K562 (cell line): ENCODE results near the gene ETV3. TPM values are rescaled to one million over a fixed set of nuclear protein-coding genes. Genes with fewer than 3 reads are reported as not detected.

Experiments
- ATAC-seq: fragments of 200-7000 bp; cut with Tn5 transposase; 3 replicates; pipeline ENCODE4 v1.9.1; 2020; ENCODE audit warnings: moderate library complexity
- BruUV-seq: library from RNA; stranded (reverse); fragments of 400-500 nt; replicated peaks from 2 replicates; lab custom pipeline; 2021; lab: Mats Ljungman, UMichigan
- CTCF ChIA-PET: fragments of 300-600 bp; formaldehyde crosslinking; extraction: SDS; loops from one replicate; lab custom pipeline; 2021; ENCODE audit warnings: low intra/inter-chr PET ratio; lab: Yijun Ruan, JAX
- POLR2A ChIA-PET: fragments of 300-600, 350-650 bp; sonication (Branson Sonifier 250); formaldehyde crosslinking; extraction: SDS; loops from one replicate; lab custom pipeline; 2021; ENCODE audit warnings: antibody characterized with exemption, inconsistent platforms; lab: Yijun Ruan, JAX
- DNase-seq, 4 experiments: peaks; one replicate each; pipeline versions ENCODE4 v3.0.0 to v3.0.0-alpha.2; 2011 to 2018; ENCODE audit warnings: low spot score in 3 of 4, mixed read lengths in 3 of 4; ENCODE audit errors: extremely low read depth in 1 of 4
- FAIRE-seq: peaks from 2 replicates; lab custom pipeline; 2011; peaks lifted over from hg19 to GRCh38; lab: Jason Lieb, UNC
- H2AFZ ChIP-seq: 2 replicates; pipeline ENCODE4 v1.6.0; 2011; ENCODE audit warnings: low read depth, low read length, control low read depth, inconsistent platforms
- H3K27ac ChIP-seq: fragments of 200-600 bp; 3 replicates; pipeline ENCODE4 v1.8.0; 2011; ENCODE audit warnings: low read depth, mild to moderate bottlenecking, control low read depth, inconsistent platforms, low read length, moderate library complexity, mixed read lengths; ENCODE audit errors: extremely low read depth
- H3K27me3 ChIP-seq, 2 experiments: fragments of 300-600 bp in 1 of 2; 2 replicates in 1 of 2; 3 replicates in 1 of 2; pipeline versions ENCODE4 v1.6.0 to v1.8.0; 2011; ENCODE audit warnings: inconsistent platforms in 2 of 2, low read length in 2 of 2, mild to moderate bottlenecking in 1 of 2, mixed read lengths in 1 of 2, moderate library complexity in 1 of 2; ENCODE audit not compliant: control insufficient read depth in 2 of 2, insufficient read depth in 2 of 2
- H3K36me3 ChIP-seq: fragments of 300-600 bp; 3 replicates; pipeline ENCODE4 v1.8.0; 2011; ENCODE audit warnings: mild to moderate bottlenecking, low read length, inconsistent platforms; ENCODE audit not compliant: control insufficient read depth, insufficient read depth
- H3K4me1 ChIP-seq, 2 experiments: fragments of 200-600 bp in 1 of 2; replicated peaks in 1 of 2; 2 replicates in 1 of 2; 3 replicates in 1 of 2; pipeline versions ENCODE4 v1.5.1 to v1.8.0; 2011; ENCODE audit warnings: inconsistent platforms in 2 of 2, low read length in 2 of 2, mild to moderate bottlenecking in 1 of 2, mixed read lengths in 1 of 2, moderate library complexity in 1 of 2; ENCODE audit not compliant: control insufficient read depth in 2 of 2, insufficient read depth in 2 of 2
- H3K4me2 ChIP-seq: 2 replicates; pipeline ENCODE4 v1.6.1; 2011; ENCODE audit warnings: low read length, control low read depth, inconsistent platforms, mixed read lengths; ENCODE audit not compliant: insufficient read depth
- H3K4me3 ChIP-seq: fragments of 200-600 bp; sonication (generic), shearing (Covaris generic); 2 replicates; pipeline ENCODE4 v1.5.1; 2016; ENCODE audit warnings: control low read depth, inconsistent platforms
- H3K79me2 ChIP-seq: fragments of 200-600 bp; 3 replicates; pipeline ENCODE4 v1.8.0; 2011; ENCODE audit warnings: low read length, inconsistent platforms; ENCODE audit not compliant: control insufficient read depth, insufficient read depth
- H3K9ac ChIP-seq, 2 experiments: 2 replicates each; pipeline versions ENCODE4 v1.6.0 to v1.6.1; 2011; ENCODE audit warnings: low read depth in 2 of 2, low read length in 2 of 2, control low read depth in 1 of 2, inconsistent platforms in 1 of 2, mild to moderate bottlenecking in 1 of 2, mixed read lengths in 1 of 2; ENCODE audit not compliant: insufficient read depth in 1 of 2
- H3K9me1 ChIP-seq: one replicate; pipeline ENCODE4 v1.6.0; 2011; ENCODE audit warnings: inconsistent platforms, mild to moderate bottlenecking, low read length, moderate library complexity; ENCODE audit not compliant: control insufficient read depth, insufficient read depth
- H3K9me3 ChIP-seq: replicated peaks from 2 replicates; pipeline ENCODE4 v1.5.1; 2011; ENCODE audit warnings: low read depth, low read length, inconsistent platforms; ENCODE audit not compliant: control insufficient read depth, insufficient read depth
- H4K20me1 ChIP-seq: replicated peaks from 2 replicates; pipeline ENCODE4 v1.6.1; 2011; ENCODE audit warnings: low read length, inconsistent platforms, mixed read lengths; ENCODE audit not compliant: control insufficient read depth, insufficient read depth
- FOS ChIP-seq: IDR thresholded peaks from 3 replicates; pipeline ENCODE4 v1.6.1; 2011; ENCODE audit not compliant: insufficient read length; ENCODE audit errors: extremely low read depth
- HDAC6 ChIP-seq: IDR thresholded peaks from 2 replicates; pipeline ENCODE4 v1.6.1; 2012; ENCODE audit warnings: low read depth, mild to moderate bottlenecking, control low read depth, inconsistent platforms, low read length, moderate library complexity
- ZNF217 ChIP-seq: sonication (generic); formaldehyde crosslinking; IDR thresholded peaks from 2 replicates; pipeline ENCODE4 v1.8.0; 2022; ENCODE audit warnings: mild to moderate bottlenecking, missing genetic modification reagents
- ZNF263 ChIP-seq: sonication (generic); formaldehyde crosslinking; IDR thresholded peaks from 2 replicates; pipeline ENCODE4 v1.8.0; 2022; ENCODE audit warnings: mild to moderate bottlenecking, missing genetic modification reagents, borderline replicate concordance
- ZNF408 ChIP-seq: fragments of 250-450 bp; sonication (Bioruptor Pico); IDR thresholded peaks from 2 replicates; pipeline ENCODE4 v1.4.0; 2020; ENCODE audit warnings: low read depth, mild to moderate bottlenecking, moderate library complexity
- WGBS: fragments of 100-300 bp; shearing (Covaris generic); methylation state at CpG from one replicate; pipeline ENCODE4 v1.1.6; 2016; ENCODE audit warnings: low coverage, mixed read lengths; ENCODE audit not compliant: insufficient coverage; ENCODE audit errors: missing lambda C conversion rate; 5-methylcytosine and 5-hydroxymethylcytosine counted together
- in situ Hi-C: fragments of 300-500 bp; cut with MboI; formaldehyde crosslinking; loops from 4 replicates; pipeline ENCODE4 v1.15.0; 2018; ENCODE audit warnings: inconsistent platforms, mixed read lengths
- intact Hi-C: fragments of 100-400 bp; cut with micrococcal nuclease; formaldehyde crosslinking; loops from 2 replicates; pipeline ENCODE4 v1.14.2; 2022
- polyA plus RNA-seq, 8 experiments: library from polyadenylated mRNA; depleted of rRNA in 4 of 8; stranded (reverse) in 5 of 8; unstranded in 3 of 8; fragments of >200 nt; fragmentation: Nextera tagmentation in 2 of 8; fragmentation: Illumina TruSeq in 1 of 8; extraction: Ambion mirVana in 2 of 8; extraction: Trizol in 1 of 8; gene quantifications; 2 replicates each; pipeline versions ENCODE4 v1.2.1 to v1.2.3, GENCODE V29; 2011 to 2014; ENCODE audit warnings: inconsistent platforms in 1 of 8, missing spikeins in 1 of 8
- total RNA-seq, 7 experiments: library from RNA; depleted of rRNA in 6 of 7; stranded (reverse); fragments of >200 nt in 6 of 7; fragmentation: Illumina TruSeq in 2 of 7; extraction: Trizol in 2 of 7; gene quantifications; 2 replicates each; pipeline versions ENCODE4 v1.2.1 to v1.2.3, GENCODE V29; 2011 to 2021; ENCODE audit warnings: low replicate concordance in 1 of 7
- TF ChIP-seq, protein P1 (sequence below), 3 experiments: IDR thresholded peaks in 2 of 3; conservative IDR thresholded peaks in 1 of 3; 2 replicates each; pipeline ENCODE4 v1.5.1; 2011 to 2012; ENCODE audit warnings: low read length in 3 of 3, mild to moderate bottlenecking in 3 of 3, control low read depth in 2 of 3, improper control_type of control experiment in 1 of 3, inconsistent platforms in 1 of 3, low read depth in 1 of 3, mixed read lengths in 1 of 3, moderate library complexity in 1 of 3; ENCODE audit not compliant: insufficient read depth in 2 of 3
- TF ChIP-seq, protein P2 (sequence below): fragments of 450-650 bp; formaldehyde crosslinking; IDR thresholded peaks from 2 replicates; pipeline ENCODE4 v1.4.0; 2020; ENCODE audit warnings: mild to moderate bottlenecking, mixed read lengths
- TF ChIP-seq, protein P3 (sequence below): fragments of 250-450 bp; sonication (Bioruptor Pico); IDR thresholded peaks from 2 replicates; pipeline ENCODE4 v1.5.0; 2022; ENCODE audit warnings: mild to moderate bottlenecking

Gene ETV3
- total and polyA plus RNA-seq, 9 of the 15 experiments (the other 6 are each of a cell fraction or from before 2014, with no cell fraction given), result 3.1 to 16.0 (median 9.0) TPM

DNA sequence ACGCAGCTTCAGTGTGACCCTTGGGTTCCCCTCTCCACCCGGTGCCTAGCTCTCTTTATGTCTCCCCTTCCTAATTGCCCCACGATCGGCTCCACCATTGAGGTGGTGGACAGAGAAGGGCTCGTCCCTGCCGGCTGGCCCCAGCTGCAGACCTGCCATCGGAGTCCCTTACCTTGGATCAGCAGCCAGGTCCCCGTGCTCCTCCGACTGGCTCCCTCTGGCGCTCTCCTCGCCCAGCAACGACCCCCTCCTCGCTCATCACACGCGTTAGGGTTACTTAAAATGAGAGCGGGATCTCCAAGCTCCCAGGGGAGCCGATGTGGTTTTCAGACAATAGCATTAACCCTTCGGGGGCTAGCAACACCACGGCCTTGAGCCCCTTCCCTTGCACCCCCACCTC is 30.5 kb downstream of the ETV3 start:
- H3K4me1 ChIP-seq, result peaks cover 0 to 8% of the 10 kb centered on the region in 2 experiments; a peak in 3 of 5 replicates
- no peak overlapping the region for H2AFZ ChIP-seq
- no peak overlapping the region for H3K27ac ChIP-seq
- BruUV-seq, result no TSS peak
- no peaks in the 10 kb centered on the region for H3K9me1 ChIP-seq
- H3K9ac ChIP-seq, result peak overlapping the region in 1 of 2 experiments; percentile 70; a peak in 2 of 4 replicates
- H3K9me3 ChIP-seq, result no peaks in the 10 kb centered on the region
- H3K4me2 ChIP-seq, result no peak overlapping the region
- CTCF ChIA-PET, result no interaction called here
- FAIRE-seq, result no peak
- intact Hi-C loops (no loop called here), in situ Hi-C loops (no loop called here)
- 0% methylated on average over 19 of the region's 19 CpGs for WGBS
- no peaks in the 10 kb centered on the region for H3K36me3 ChIP-seq
- TF ChIP-seq ZNF263 (CRISPR knock-in tag) (peak; percentile 63), ZNF217 (CRISPR knock-in tag) (no peak), HDAC6 (no peak)
- no peaks in the 10 kb centered on the region for H3K79me2 ChIP-seq
- POLR2A ChIA-PET, result interaction anchor here (0.6 to 1.9 kb wide), 3 partner anchors 18 to 170 kb away, joined by 3 to 5 read pairs (median 3); no protein-coding TSS in a partner anchor
- no peak for ATAC-seq
- no peak overlapping the region for H3K4me3 ChIP-seq
- DNase-seq, result no peak
- 0 out of 2 replicates have a peak, but pooled peaks cover 12% of the 10 kb centered on the region for H4K20me1 ChIP-seq
- peaks cover 70 to 93% of the 10 kb centered on the region in 2 experiments for H3K27me3 ChIP-seq

DNA sequence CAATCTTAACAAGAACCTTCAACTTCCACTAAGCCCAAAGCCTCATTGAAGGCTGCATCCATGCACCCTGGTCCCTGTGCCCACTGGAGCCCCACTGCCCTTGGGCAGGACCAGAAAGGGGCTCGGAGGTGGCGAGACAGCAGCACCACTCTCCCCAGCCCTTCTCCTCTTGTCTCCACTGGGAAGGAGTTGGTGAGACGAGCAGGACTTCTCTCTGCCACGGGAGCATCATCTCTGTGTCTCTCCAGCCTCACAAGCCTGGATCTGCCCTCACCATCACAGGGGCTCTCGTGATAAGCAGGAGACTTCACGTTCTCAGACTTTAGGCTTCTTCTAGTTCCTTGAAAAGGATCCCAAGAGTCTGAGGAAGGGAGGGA is 31.4 kb downstream of the ETV3 start:
- Histone ChIP-seq H3K27me3 (peaks cover 67 to 91% of the 10 kb centered on the region in 2 experiments), H4K20me1 (0 out of 2 replicates have a peak, but pooled peaks cover 12% of the 10 kb centered on the region), H3K27ac (no peak overlapping the region), H3K4me1 (peaks cover 0 to 8% of the 10 kb centered on the region in 2 experiments; a peak in 1 of 5 replicates), H3K36me3 (no peaks in the 10 kb centered on the region), H3K4me2 (no peak overlapping the region), H3K79me2 (no peaks in the 10 kb centered on the region), H2AFZ (no peak overlapping the region), H3K9ac (no peak overlapping the region), H3K9me3 (no peaks in the 10 kb centered on the region), H3K9me1 (no peaks in the 10 kb centered on the region), H3K4me3 (no peak overlapping the region)
- CTCF ChIA-PET, result no interaction called here
- intact Hi-C loops, result no loop called here
- in situ Hi-C loops, result no loop called here
- 0% methylated on average over 6 of the region's 6 CpGs for WGBS
- no TSS peak for BruUV-seq
- DNase-seq, result no peak
- POLR2A ChIA-PET, result interaction anchor here (0.6 to 1.9 kb wide), 3 partner anchors 17 to 219 kb away, joined by 3 to 5 read pairs (median 3); no protein-coding TSS in a partner anchor
- ATAC-seq, result no peak
- FAIRE-seq, result no peak
- TF ChIP-seq ZNF408 (CRISPR knock-in tag) (no peak), FOS (no peak)
- TF ChIP-seq, protein P1, sequence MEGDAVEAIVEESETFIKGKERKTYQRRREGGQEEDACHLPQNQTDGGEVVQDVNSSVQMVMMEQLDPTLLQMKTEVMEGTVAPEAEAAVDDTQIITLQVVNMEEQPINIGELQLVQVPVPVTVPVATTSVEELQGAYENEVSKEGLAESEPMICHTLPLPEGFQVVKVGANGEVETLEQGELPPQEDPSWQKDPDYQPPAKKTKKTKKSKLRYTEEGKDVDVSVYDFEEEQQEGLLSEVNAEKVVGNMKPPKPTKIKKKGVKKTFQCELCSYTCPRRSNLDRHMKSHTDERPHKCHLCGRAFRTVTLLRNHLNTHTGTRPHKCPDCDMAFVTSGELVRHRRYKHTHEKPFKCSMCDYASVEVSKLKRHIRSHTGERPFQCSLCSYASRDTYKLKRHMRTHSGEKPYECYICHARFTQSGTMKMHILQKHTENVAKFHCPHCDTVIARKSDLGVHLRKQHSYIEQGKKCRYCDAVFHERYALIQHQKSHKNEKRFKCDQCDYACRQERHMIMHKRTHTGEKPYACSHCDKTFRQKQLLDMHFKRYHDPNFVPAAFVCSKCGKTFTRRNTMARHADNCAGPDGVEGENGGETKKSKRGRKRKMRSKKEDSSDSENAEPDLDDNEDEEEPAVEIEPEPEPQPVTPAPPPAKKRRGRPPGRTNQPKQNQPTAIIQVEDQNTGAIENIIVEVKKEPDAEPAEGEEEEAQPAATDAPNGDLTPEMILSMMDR (IDR thresholded peaks at IDR 0.05 in 2 of 3, conservative IDR thresholded peaks at IDR 0.05 in 1 of 3; ENCODE audit: insufficient read depth in 2 of 3, low read depth in 1 of 3, low read length in 3 of 3), result no peak
- TF ChIP-seq, protein P2, sequence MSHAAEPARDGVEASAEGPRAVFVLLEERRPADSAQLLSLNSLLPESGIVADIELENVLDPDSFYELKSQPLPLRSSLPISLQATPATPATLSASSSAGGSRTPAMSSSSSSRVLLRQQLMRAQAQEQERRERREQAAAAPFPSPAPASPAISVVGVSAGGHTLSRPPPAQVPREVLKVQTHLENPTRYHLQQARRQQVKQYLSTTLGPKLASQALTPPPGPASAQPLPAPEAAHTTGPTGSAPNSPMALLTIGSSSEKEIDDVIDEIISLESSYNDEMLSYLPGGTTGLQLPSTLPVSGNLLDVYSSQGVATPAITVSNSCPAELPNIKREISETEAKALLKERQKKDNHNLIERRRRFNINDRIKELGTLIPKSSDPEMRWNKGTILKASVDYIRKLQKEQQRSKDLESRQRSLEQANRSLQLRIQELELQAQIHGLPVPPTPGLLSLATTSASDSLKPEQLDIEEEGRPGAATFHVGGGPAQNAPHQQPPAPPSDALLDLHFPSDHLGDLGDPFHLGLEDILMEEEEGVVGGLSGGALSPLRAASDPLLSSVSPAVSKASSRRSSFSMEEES (CRISPR knock-in tag), result no peak
- TF ChIP-seq, protein P3, sequence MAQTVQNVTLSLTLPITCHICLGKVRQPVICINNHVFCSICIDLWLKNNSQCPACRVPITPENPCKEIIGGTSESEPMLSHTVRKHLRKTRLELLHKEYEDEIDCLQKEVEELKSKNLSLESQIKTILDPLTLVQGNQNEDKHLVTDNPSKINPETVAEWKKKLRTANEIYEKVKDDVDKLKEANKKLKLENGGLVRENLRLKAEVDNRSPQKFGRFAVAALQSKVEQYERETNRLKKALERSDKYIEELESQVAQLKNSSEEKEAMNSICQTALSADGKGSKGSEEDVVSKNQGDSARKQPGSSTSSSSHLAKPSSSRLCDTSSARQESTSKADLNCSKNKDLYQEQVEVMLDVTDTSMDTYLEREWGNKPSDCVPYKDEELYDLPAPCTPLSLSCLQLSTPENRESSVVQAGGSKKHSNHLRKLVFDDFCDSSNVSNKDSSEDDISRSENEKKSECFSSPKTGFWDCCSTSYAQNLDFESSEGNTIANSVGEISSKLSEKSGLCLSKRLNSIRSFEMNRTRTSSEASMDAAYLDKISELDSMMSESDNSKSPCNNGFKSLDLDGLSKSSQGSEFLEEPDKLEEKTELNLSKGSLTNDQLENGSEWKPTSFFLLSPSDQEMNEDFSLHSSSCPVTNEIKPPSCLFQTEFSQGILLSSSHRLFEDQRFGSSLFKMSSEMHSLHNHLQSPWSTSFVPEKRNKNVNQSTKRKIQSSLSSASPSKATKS (CRISPR knock-in tag), result no peak
